Activated CD8-positive, alpha-beta memory T cell treated with anti-CD3 and anti-CD28 coated beads for 48 hours (primary cell): ENCODE measurements around the gene LCN6.
"Not testable (repeated sequence)": the region's sequence is repeated elsewhere in the genome, so short reads cannot be mapped to it uniquely, and the experiment has no call there.

ENCODE experiments used
- DNase-seq, 3 experiments: peaks; one replicate each; pipeline ENCODE4 v3.0.0-alpha.2; 2020; ENCODE audit warnings: low read depth in 2 of 3, low spot score in 2 of 3

The LCN6 gene

DNA sequence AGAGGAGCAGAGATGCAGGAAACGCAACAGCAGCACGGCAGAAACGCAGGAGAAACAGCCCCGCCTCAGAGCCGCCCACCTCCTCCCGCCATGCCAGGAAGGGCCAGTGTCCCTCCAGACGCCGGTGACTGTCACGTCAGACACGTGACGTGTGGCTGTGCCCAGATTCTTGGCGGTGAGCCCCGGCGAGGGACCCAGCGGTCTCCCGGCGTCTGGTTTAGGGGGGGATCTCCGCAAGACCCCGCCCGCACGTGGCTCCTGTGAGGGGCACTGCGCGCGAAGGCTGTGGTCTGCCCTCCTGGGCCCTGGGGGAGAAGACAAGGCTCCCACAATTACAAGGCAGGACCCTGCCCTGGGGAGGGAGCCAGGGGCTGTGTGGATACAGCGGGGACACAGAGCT is 12.1 kb upstream of the LCN6 start:
- no peak for DNase-seq

DNA sequence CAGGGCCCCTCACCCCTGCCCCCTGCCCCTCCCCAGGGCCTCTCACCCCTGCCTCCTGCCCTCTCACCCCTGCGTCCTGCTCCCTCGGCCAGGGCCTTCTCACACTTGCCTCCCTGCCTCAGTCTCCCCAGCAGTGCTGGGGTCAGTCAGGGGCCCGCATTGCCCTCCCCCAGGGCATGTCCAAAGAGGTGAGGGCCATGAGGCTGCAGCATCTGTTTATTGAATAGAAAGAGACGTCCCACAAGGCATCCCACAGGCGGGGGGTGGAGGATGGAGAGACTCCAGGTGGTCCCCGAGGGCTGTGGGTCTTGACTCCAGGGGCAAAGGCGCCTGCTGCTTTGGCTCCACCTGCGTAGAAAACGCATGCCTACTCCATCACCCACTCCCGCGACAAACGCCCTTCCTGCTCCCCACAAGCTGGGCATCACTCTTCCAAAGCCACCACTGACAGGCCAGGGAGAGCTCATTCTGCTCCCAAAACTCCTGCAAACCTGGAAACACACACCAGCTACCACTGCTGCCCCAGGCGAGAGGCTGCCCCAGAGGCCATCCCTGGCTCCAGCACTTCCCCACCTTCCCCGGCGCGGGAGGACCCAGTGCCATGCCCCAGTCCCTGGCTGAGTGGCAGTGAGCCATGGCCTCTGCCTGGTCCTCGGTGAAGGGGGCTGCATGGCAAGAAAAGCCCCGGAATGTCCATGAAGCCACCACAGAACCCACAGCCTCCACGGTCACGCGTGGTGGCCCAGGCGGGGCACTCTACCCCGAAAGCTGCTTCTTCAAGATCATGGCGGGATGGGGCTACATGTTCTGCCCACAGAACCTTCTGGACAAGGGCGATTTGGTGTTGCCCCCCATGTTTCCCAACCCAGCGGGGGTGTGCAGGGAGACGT is 11.4 kb upstream of the LCN6 start:
- no peak for DNase-seq

DNA sequence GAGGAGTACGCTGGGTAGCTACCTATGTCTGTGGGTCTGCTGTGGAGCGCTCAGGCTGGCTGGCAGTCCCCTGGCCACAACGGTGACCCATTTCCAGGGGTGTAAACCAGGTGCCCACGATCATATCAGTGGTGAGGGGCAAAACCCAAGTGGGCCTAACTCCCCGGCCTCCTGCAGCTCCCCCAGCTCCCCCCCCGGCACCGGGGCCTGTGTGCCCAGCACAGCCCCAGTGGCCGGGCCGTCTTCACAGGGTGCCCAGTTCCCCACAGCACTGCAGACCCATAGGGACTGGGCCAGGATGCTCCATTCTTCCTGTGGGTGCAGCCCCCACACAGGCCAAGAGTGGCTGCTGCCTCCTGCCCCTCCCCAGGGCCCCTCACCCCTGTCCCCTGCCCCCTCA is 10.7 kb upstream of the LCN6 start:
- DNase-seq: no peak

DNA sequence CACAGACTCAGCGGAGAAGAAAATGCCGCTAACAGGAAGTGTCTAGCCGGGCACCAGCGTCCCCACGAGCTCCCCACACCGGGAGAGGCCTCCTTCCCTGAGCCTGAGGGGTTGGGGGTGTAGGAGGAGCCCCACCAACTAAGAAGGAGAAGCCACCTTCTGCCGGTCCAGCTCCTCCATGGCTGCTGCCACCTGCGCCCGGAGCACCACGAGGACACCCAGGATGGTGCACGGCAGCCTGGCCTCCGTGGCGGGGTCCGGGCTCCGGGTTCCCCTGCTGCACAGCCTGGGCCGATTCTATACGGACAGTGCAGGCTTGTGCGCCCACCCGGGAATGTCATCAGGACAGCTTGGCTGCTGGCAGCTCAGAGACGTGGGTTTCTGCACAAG is 9.4 kb upstream of the LCN6 start:
- no peak for DNase-seq

DNA sequence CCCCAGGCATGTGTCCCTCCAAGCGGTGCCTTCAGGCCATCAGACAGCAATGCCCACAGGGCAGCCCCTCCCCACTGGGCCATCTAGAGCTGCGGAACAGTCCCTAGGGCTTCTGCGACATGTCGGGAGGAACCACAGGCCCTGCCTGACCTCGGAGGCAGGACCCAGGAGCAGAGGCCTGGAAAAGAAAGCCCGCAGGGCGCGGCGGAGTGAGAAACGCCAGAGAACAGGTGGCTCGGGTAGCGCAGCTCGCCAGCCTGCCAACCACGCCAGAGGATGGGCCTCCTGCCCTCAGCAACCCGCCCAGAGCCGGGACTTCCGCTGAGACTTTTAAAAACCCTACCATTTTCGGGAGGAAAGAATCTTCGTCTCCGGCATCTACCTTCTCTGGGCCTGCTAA is 9.0 kb upstream of the LCN6 start:
- no peak for DNase-seq

DNA sequence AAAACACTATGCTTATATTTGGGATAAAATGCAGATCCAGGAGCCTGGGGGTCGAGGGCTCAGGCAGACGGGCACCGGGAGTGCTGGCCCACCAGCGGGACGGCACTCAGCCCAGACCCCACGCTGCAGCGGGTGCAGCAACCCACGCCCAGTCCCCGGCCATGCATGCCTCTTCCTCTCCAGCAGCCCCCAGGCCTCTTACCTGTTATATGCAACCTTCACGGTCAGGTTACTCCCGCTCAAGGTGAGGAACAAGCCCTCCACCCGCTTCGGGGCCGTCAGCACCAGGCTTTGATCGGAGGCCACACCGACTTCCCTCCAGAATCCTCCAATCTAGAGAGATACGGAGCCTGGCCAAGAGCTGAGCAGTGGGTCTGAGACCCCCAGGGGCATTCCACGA is 8.5 kb upstream of the LCN6 start:
- DNase-seq: no peak

DNA sequence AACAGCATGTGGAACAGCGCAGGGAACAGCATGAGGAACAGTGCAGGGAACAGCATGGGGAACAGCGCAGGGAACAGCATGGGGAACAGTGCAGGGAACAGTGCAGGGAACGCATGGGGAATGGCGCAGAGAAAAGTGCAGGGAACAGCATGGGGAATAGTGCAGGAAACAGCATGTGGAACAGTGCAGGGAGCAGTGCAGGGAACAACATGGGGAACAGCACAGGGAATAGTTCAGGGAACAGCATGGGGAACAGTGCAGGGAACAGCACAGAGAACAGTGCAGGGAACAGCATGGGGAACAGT is 7.8 kb upstream of the LCN6 start:
- no peak for DNase-seq

DNA sequence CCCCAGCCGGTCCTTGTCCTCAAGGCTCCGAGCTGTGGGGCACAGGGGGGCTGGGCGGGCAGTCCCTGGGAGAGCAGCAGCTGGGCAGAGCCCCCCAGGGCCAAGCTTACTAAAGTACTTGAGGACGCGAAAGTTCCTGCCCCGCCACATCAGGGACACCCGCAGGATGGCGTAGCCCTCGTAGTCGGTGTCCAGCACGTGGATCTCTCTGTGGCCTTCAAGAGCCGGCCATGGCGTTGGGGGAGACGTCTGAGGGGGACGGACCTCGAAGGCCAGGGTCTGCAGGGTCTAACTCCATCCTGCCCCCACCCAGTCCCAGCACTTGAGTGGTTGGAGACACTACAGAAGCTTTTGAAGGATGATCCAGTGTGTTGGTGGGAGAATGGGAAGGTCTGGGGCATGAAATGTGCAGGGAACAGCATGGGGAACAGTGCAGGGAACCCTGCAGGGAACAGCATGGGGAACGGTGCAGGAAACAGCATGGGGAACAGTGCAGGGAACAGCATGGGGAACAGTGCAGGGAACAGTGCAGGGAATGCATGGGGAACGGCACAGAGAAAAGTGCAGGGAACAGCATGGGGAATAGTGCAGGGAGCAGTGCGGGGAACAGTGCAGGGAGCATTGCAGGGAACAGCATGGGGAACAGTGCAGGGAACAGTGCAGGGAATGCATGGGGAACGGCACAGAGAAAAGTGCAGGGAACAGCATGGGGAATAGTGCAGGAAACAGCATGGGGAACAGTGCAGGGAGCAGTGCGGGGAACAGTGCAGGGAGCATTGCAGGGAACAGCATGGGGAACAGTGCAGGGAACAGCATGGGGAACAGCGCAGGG is 7.2 kb upstream of the LCN6 start:
- not testable (repeated sequence) for DNase-seq

DNA sequence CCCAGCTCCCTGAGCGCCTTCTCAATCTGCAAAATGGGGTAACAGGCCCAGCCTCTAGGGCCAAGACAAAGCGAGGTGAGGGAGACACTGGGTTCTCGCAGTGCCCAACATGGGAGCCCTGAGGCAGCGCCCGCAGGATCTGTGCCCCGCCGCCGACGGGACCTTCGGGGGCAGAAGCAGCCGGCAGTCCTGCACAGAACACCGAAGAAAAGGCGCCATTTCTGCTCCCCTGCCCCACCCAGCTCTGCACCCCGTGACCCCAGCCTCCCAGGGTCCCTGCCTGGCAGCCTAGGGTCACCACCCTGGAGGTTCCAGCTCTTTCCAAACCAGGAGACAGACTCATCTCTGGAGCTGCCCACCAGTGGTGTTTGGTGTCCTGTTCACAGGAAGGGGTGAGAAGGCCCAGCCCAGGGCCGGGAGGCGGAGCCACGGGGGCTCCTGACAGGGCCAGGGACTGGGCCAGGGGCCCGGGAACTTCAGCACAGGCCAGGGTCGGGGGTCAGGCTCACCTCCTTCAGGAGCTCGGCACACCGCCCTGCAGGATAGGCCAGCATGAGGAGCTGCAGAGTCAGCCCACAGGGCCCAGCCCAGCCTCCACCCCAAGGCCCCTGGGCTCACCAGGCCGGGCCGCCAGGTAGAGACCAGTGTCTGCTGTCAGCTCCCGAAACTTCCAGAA is 6.4 kb upstream of the LCN6 start:
- DNase-seq: no peak

DNA sequence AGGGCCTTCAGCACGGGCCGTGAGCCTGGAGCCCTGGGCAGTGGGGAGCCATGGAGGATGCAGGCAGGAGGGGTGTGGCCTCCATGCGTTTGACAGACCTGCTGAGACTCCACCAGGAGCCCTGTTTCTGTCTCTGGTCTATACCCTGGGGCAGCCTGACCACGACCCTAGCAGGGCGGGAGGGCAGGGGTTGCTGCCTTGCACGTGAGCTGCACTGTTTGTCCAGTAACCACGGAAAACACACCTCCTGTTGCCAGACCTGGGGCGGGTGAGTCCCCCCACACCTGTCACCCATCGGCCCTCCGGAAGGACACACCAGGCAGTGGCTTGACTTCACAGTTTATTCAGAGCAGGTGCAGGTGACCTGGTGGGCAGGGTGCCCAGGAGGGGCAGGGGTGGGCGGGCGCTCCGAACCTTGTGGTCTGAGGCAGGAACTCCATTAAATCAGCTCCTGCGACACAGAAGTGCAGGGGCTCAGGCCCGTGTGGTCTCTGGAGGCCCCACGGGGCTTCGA is 5.8 kb upstream of the LCN6 start:
- DNase-seq: no peak

DNA sequence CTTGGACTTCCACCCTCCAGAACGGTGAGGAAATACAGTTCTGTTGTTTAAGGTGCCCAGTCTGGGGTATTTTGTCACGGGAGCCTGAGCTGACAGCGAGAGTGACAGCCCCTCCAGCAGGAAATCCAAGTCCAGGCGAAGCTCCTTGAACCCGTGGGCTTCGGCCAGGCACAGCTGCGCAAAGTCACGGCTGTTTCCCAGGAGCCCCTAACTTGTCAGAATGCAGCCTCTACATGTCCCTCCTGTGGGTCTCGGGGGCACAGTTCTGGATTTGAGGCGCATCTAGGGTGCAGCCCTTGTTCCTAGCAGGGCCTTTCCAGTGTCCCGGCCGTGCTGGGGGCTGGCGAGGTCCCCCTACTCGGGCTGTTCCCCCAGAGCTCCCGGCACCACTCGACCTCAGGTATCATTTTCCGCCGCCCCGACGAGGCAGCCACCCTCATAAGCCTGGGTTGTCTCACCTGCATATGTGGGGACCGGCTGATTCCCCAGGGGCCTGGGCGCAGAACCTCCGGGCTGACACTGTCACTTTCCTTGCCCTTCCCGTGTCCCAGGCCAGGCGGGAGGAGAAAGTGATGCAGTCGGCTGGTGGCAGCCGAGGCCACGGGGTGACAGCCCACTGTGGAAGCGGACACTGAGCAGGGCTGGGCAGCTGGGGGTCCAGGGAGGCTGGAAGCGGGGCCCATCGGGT is 5.2 kb upstream of the LCN6 start:
- no peak for DNase-seq

DNA sequence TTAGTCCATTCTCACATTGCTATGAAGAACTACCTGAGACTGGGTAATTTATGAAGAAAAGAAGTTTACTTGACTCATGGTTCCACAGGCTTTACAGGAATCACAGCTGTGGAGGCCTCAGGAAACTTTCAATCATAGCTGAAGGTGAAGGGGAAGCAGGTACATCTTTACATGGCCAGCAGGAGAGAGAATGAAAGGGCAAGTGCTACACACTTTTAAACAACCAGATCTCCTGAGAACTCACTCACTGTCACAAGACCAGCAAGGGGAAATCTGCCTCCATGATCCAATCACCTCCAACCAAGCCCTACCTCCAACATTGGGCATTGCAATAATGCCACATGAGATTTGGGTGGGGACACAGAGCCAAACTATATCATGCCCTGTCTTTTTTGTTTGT is 3.5 kb upstream of the LCN6 start:
- DNase-seq: no peak

DNA sequence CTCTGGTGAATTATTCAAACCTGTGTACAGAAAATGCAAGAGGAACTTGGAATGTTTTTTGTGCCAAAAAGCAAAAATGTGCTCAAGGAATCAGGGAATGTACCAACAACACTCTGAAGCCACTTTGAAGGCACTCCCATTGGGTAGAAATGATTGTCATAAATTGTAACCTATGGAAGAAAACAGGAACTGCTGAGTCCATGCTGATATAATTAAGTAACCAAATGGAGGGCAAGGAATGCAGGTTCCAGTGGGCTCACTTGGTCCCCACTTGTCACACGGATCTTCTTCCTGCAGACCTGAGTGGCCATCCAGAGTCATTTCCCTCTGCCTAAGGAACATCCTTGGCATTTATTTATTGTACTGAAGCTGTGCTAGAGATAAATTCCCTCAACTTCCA is 2.9 kb upstream of the LCN6 start:
- DNase-seq: no peak

DNA sequence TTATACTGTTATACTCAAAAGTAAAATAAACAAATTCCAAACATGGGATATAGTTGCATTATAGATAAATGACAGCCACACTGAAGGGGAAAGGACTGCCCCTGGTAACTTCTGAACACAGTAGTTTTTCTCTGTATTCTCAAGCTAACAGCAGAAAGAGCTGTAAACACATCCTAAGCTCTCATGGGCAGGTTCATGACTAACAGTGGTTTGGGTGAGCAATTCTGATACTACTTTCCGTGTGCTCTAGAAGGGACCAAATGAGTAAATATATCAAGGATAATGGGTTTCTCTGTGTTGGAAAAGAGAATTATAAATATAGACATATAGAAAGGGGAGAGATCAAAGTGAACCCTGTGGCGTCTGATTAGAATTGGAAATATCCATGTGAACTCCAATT is 2.2 kb upstream of the LCN6 start:
- no peak for DNase-seq

DNA sequence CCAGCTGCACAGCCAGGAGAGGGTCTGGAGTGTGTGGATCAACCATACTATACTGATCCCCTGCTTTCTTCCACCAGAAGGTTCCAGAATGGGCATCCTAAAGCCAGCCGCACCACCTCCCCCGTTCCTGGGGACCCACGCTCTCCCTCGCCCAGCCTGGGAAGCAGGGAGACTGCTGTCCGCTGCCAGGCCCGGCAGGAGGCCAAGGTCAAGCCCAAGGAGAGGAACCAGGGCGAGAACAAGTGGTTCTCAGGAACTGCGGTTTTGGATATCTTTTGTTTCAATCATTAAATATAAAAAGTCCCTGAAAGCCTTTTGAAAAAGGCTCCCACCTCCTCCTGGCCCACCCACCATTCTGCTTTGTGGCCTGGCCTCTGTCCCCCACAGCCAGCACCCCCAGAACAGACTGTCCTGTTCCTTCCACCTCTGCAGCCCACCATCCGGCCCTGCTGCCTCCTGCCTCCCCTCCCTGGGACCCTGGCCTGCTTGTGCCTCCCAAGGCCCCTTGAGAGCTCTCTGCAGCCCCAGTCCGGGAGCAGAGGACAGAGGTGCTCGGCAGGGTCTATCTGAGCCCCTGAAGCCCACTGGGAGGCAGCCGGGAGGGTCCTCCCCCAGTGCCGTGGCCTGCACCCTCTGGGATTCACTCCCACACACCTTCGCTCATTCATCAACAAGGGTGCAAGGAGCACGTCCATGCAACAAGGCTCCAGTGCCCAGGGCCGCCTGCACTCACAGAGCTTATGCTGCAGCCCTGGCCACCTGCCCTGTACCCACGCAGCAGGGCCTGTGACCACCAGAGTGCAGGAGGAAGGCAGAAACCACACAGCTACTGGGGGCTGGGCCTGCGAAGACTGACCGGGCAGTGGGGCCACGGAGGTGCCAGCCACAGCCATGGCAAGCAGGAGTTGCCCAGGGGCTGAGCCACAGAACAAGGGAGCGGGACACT is 614 bp upstream of the LCN6 start:
- no peak for DNase-seq

DNA sequence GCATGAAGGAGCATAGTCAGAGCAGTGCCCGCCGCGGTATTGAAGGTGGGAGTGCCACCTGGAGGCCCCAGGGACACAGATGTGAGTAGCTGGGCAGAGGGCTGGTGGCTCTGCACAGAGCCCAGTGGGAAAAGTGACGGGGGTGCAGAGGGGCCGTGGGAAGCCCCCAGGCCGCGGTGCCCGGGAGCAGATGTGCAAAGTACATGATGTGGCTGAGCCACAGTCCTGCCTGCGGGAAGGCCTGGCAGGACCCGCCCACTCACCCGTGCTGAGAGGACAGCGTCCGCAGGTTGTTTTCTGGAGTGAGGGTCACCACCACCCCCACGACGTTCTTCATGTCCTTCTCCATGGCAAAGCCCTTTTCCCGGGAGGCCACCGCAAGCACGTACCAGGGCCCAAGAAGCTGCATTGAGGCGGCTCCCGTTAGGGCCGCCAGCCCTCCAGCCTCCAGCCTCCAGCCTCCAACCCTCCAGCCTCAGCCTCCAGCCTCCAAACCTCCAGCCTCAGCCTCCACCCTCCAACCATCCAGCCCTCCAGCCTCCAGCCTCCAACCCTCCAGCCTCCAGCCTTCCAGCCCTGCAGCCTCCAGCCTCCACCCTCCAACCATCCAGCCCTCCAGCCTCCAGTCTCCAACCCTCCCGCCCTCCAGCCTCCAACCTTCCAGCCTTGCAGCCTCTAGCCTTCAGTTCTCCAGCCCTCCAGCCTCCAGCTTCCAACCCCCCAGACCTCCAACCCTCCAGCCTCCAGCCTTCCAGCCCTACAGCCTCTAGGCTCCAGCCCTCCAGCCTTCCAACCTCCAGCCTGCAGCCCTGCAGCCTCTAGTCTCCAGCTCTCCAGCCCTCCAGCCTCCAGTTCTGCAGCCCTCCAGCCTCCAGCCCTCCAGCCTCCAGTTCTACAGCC is 914 bp downstream of the LCN6 start:
- no peak for DNase-seq

DNA sequence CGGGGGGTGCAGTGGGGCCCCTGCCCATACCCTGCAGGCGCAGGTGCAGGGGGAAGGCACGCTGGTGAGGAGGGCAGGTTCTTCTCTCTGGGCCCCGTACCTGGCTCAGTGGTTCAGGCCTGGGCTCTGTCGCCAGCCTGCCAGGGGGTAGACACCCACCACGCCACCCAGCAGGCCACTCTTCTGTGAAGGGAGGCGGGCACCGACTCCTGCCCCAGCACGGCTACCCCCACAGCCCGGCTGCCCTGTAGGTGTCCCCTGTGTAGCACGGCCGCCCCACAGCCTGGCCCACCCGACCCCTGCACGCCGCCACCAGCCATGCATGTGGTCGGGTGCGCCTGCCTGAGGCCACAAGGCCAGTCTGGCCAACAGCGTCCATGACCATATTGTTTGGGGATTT is 1.7 kb downstream of the LCN6 start:
- DNase-seq: no peak

DNA sequence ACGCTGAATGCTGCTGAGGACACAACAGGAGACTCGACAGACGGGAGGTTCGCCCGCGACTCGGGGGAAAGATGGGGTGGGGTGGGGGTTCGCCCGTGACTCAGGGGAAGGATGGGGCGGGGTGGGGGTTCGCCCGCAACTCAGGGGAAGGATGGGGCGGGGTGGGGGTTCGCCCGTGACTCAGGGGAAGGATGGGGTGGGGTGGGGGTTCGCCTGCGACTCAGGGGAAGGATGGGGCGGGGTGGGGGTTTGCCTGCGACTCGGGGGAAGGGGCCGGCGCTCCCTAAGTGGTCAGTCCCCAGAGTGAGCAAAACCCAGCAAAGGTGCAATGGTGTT is 2.2 kb downstream of the LCN6 start:
- no peak for DNase-seq

DNA sequence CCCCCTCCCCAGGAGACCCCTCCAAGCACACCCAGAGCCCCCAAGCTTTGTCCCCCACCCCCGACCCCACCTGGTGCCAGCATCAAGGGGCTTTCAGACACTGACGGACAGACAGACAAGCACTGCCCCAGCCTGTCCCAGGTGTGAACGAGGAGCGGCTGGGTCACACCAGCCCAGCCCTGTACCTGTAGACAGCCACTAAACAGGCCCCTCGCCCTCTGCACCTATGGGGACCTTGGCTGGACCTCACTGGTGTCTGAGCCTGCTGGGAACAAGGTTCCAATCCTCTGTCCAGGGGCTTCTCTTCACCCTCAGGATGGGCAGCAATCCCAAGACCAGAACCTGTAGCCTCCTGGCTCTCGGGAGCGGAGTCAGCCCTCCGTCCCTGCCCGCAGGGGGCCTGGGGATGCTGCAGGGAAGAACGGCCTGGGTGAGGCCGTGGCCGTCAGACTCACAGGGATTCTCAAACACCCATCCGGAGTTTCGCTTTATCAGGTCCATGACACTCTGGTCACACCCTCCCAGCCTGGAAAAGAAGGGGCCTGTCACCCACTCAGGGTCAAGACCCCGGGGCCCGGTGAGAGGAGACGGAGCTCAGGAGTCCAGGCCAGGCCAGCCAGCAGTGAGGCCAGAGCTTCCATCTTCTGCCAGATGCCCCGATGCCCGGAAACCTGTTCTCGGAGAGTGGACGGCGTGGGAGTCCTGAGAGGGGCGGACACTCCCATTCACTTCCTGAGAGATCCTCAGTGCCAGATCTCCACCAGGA is 2.8 kb downstream of the LCN6 start:
- no peak for DNase-seq
